HG02852 (cell line): Measurements from ENCODE around the gene PRR5.

Experiments used
- ATAC-seq: cut with Tn5 transposase; IDR thresholded peaks from one replicate; pipeline ENCODE4 v1.9.1; 2021; ENCODE audit warnings: mild to moderate bottlenecking, moderate library complexity; ENCODE audit not compliant: unreplicated experiment

The PRR5 gene

DNA sequence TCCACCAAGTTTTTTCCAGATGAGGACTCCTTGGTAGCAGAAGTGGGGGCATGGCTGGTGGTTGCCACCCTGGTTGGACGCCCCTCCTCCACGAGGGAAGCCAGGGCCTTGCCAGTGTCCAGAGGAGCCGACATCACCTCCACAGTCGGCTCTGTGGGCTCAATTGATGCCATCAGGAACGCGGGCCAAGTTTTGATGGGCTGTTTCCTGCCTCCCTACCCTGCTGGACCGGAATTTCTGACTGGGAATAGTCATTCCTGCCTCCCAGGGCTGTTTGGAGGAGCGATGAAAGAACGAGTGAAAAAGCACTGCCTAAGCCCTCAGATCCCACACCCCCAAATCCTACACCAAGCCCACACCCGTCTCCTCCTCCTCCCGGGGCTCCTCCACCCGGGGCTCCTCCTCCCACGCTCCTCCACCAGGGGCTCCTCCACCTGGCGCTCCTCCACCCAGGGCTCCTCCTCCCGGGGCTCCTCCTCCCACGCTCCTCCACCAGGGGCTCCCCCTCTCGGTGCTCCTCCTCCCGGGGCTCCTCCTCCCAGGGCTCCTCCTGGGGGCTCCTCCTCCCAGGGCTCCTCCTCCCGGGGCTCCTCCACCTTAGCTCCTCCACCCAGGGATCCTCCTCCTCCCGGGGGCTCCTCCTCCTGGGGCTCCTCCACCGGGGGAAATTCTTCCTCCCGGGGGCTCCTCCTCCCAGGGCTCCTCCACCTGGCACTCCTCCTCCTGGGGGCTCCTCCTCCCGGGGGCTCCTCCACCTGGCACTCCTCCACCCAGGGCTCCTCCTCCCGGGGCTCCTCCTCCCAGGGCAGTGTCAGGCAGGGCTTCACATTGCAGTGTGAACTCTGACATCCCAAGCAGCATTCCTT, 10.0 kb upstream of the PRR5 start:
- no peak for ATAC-seq

DNA sequence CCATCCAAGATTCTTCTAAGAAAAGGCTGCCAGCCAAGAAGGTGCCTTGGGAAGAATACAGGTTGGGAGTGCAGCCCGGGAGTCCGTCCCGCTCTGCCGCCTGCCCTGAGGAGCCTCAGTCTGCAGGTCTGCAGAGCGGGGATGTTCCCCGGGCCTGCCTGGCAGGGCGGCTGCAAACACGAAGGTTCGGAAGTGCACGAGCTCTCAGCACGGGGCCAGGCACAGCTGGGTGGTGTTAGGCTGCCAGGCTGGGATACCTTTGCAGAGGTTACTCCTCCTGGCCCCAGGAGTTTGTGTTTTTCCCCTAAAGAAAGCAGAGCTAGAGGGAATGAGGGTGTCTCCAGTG, 9.4 kb upstream of the PRR5 start:
- ATAC-seq: no peak

- ATAC-seq: no peak
These were observed 8.9 kb upstream of the PRR5 start for GRCh38 chr22:44693145-44693544.

DNA sequence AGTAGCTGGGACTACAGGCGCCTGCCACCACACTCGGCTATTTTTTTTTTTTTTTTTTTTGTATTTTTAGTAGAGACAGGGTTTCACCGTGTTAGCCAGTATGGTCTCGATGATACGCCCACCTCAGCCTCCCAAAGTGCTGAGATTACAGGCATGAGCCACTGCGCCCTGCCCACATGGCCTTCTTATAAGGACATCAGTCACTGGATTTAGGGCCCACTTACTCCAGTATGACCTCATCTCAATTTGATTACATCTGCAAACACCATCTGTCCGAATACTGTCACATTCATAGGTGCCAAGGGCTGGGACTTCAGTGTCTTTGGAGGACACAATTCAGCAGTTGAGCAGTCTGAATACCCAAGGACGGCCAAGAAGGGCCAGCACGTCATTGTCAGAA, 8.2 kb upstream of the PRR5 start:
- ATAC-seq: no peak

DNA sequence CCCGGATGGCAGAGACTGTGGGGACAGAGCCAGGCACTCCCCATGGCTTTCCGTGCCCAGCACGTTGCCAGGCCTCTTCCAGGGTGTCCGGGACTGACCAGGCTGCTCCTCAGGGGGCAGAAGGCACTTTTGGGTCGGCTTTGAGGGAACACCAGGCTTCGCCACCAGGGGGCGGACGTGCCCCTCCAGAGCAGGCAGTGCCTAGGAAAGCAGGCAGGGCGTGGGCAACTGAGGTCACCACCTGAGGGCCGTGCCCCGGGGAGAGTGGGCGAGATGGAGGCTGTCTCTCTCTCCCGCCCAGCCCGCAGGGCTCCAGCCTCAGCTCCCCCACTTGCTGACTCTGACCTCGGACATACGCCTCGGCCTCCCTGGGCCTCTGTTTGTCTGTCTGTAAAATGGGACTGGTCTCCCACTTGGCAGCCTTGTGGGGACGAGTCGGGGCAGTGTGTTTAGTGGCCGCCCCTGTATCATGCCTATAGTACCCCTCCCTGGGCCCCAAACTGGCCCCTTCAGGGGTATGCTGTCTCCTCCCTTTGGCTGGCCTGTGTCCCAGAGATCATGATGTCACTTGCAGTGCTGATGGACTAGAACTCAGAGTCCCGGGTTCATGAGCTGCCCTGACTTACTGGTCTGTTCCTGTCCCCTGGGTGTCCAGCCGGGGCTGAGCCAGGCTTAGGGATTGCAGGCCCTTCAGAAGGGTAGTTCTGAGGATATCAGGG, 4.4 kb upstream of the PRR5 start:
- no peak for ATAC-seq

DNA sequence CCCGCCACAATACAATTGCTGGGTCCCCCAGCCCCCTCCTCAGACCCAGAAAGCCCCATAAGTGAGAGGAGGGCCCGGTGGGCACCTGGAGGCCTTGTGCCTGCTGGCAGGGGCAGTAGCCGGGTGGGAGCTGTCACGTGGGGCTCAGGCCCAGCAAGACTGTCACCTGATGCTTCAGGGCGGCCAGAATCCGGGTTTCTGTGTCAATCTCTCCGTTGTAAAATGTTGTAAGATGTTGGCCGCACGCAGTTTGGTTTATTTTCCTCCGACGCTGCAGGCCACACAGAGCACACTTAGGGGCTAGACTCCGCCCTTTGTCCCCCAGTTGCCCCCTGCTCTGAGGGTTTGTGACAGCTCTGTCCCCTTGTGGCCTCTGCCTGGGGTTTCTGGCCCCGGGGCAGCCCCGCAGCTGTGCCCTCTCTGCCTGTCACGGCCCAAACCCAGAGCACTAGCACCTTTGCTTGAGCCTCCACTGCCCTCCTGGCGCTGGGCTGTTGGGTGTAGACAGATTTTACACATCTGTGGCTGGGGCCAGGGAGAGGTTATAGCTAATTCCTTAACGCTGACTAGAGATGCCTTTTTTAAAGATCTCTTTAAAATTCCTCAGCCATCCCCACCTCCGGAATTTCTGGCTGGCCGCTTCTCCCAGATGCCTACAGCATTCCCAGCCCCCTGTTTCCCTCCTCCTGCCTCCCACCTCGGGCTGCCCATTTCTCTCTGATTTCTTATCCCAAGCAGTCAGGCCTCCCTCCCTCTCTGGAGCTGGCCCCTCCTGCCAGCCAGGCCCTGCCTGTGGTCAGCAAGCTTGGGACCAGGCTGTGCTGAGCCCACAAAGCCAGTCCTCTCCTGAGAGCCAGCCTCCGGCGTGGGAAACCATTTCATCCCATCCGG, 3.2 kb upstream of the PRR5 start:
- ATAC-seq: no peak

DNA sequence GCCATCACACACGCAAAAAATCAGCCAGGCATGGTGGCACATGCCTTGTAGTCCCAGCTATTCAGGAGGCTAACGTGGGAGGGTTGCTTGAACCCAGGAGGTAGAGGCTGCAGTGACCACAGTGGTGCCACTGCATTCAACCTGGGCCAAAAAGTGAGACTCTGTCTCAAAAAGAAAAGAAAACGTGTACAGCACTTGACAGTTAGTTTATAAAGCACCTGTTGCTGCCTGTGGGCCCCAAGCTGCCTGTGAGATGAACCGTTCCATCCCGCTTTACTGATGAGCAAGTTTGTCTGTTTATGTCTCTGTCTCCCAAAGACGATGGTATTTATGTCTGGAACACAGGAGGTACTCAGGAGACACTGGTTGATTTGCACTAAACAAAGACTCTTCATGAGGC, 1.5 kb upstream of the PRR5 start:
- no peak for ATAC-seq

DNA sequence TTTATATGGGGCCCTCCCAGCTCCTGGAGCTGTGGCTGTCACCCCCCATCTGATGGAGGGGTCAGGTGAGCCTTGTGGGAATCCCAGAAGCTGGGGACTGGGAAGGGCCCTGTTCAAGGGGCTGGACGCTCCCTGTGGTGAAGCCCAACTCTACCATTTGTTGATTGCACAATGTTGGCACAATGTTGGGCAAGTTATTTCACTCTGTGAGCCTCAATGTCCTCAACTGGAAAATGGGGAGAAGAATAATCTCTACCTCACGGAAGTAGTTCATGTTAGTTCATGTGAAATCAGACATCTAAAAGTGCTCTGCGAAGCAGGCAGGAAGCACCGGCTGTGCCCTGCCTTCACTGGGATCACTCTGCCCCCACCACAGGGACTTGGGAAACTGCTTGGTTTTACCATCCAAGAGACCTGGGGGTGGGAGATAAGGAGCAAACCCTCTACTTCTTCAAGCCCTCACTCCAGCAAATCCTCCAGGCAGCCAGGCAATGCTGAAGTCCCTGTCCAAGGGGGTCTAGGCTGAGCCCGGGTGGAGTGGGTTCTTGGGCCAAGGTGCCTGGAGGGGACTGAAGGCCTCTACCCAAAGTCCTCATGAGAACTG, 715 bp upstream of the PRR5 start:
- no peak for ATAC-seq

GRCh38 chr22:44702479-44703198, 635 bp downstream of the PRR5 start:
- no peak for ATAC-seq

GRCh38 chr22:44703255-44703870, 1.4 kb downstream of the PRR5 start:
- no peak for ATAC-seq

- ATAC-seq: no peak
These were observed 2.4 kb downstream of the PRR5 start for GRCh38 chr22:44704159-44705021.

GRCh38 chr22:44705022-44705297, 3.0 kb downstream of the PRR5 start:
- ATAC-seq: no peak

- no peak for ATAC-seq
These were observed 4.5 kb downstream of the PRR5 start for GRCh38 chr22:44706488-44706887.

DNA sequence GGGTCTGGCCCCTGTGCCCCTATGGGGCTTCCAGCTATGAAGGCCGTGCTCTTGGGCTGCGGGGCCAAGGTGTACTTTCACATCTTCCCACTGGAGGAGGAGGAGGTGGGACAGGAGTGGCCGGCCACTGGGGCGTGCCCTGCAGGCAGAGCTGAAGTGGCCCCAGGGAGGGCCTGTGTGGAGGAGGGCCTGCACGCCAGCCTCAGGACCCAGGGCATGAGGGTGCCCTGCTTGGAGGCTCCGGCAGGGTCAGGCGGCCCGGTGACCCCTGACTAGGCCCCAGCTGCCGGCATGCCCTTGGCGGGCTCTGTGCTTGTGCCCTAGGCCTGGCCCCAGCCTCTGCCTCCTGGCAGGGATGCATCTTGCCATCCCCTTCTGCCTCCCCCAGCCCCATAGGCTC, 5.2 kb downstream of the PRR5 start:
- ATAC-seq: no peak

GRCh38 chr22:44707752-44708151, 5.7 kb downstream of the PRR5 start:
- ATAC-seq: no peak

GRCh38 chr22:44709881-44710392, 7.9 kb downstream of the PRR5 start:
- ATAC-seq: no peak

GRCh38 chr22:44710474-44711240, 8.7 kb downstream of the PRR5 start:
- ATAC-seq: no peak

- no peak for ATAC-seq
These were observed 9.2 kb downstream of the PRR5 start for GRCh38 chr22:44711241-44711560.
